Bladder microvascular endothelial cell (primary cell): ENCODE measurements around the gene FBXL3. TPM values are rescaled to one million over a fixed set of nuclear protein-coding genes. Genes with fewer than 3 reads are reported as not detected.

Experiments used
- total RNA-seq: library from RNA; depleted of rRNA; stranded (reverse); fragments of >200 nt; gene quantifications from 2 replicates; pipeline ENCODE4 v1.2.3, GENCODE V29; 2014

Gene FBXL3, protein sequence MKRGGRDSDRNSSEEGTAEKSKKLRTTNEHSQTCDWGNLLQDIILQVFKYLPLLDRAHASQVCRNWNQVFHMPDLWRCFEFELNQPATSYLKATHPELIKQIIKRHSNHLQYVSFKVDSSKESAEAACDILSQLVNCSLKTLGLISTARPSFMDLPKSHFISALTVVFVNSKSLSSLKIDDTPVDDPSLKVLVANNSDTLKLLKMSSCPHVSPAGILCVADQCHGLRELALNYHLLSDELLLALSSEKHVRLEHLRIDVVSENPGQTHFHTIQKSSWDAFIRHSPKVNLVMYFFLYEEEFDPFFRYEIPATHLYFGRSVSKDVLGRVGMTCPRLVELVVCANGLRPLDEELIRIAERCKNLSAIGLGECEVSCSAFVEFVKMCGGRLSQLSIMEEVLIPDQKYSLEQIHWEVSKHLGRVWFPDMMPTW
- 58.3 and 70.4 TPM in 2 replicates for total RNA-seq

DNA sequence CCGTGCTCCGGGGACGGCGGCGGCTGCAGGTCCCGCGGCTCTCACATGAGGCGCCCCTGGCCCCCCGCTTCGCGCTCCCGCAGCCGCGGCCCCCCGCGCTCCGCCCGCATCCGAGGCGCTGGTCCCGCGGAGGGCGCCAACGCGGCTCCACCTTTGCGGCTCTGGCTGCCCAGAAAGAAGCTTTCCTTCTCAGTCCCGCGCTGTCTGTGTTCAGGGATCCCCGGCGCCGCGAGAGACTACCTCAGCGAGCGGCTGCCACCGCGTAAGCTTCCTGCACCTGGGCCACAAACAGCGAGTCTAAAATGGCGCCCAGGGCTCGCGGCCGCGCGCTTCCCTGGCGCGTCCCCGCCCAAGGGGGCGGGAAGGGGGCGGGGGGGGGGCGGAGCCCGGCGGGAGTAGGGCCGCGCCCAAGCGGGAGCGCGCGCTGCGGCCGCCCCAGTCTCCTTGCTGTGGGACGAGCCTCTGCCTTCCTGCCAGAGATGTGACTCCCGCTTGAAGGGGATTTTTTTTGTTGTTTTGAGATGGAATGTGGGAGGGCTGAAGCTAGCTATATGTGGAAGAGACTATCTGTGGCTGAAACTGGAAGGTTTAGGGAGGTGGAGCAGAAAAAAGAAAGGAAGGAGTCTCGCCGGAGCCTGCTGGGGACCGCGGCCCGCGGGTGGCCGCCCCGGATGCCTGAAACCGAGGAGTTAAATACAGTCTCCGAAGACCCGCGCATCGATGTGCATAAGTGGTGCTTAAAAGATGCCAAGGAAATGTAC is at the start of gene FBXL3:
TSS of gene FBXL3 (minus strand) at position 299 of the 761 bp plus-strand sequence. CDS start 5,299 bp downstream, outside the sequence.

GRCh38 chr13:76991796-76992547 is 35.0 kb downstream of the FBXL3 start, which contains the start of gene CLN5:
Gene CLN5 (plus strand): TSS chr13:76992081. CDS start chr13:76992099, 18 bp downstream.

Other genes with a start within 250 kb of the FBXL3 start
- gene KCTD12, start 140.8 kb downstream of the FBXL3 start, total RNA-seq: 105 and 244 TPM in 2 replicates
- gene ACOD1, start 78.6 kb downstream of the FBXL3 start, total RNA-seq: not detected in 2 replicates
- 16.4 and 36.8 TPM in 2 replicates for gene CLN5, start 35.1 kb downstream of the FBXL3 start, total RNA-seq